ENCODE measurements around the gene NUP93.

DNA sequence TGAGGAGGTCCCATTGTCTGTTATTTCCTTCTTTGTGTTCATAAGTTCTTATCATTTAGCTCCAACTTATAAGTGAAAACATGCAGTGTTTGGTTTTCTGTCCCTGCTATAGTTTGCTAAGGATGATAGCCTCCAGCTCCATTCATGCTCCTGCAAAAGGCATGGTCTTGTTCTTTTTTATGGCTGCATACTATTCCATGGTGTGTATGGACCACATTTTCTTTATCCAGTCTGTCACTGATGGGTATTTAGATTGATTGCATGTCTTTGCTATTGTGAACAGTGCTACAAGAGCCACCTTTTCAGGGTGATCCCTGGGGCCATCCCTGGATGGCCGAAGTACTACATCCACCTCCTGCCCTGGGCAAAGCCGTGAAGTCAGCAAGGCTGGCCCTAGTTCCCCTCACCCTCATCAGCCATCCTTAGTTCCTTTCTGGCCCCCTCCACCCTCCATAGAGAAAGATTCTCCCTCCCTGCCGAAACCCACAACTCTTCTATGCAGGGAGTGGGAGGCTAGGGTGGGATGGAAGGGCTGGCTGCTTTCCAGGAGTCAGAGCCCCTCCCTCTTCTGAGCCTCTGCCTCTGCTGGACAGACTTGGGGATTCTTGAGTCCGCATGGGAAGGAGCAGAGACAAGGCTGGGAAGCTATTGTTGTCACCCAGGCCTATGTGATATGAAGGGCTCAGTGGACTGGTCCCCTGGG lies 39.4 kb upstream of the NUP93 start:
- TF ChIP-seq, protein P1, sequence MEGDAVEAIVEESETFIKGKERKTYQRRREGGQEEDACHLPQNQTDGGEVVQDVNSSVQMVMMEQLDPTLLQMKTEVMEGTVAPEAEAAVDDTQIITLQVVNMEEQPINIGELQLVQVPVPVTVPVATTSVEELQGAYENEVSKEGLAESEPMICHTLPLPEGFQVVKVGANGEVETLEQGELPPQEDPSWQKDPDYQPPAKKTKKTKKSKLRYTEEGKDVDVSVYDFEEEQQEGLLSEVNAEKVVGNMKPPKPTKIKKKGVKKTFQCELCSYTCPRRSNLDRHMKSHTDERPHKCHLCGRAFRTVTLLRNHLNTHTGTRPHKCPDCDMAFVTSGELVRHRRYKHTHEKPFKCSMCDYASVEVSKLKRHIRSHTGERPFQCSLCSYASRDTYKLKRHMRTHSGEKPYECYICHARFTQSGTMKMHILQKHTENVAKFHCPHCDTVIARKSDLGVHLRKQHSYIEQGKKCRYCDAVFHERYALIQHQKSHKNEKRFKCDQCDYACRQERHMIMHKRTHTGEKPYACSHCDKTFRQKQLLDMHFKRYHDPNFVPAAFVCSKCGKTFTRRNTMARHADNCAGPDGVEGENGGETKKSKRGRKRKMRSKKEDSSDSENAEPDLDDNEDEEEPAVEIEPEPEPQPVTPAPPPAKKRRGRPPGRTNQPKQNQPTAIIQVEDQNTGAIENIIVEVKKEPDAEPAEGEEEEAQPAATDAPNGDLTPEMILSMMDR (IDR thresholded peaks at IDR 0.05 in 2 of 3, conservative IDR thresholded peaks at IDR 0.05 in 1 of 3; ENCODE audit: insufficient read depth in 2 of 3, low read depth in 1 of 3, low read length in 3 of 3) = no peak
- TF ChIP-seq, protein P2, sequence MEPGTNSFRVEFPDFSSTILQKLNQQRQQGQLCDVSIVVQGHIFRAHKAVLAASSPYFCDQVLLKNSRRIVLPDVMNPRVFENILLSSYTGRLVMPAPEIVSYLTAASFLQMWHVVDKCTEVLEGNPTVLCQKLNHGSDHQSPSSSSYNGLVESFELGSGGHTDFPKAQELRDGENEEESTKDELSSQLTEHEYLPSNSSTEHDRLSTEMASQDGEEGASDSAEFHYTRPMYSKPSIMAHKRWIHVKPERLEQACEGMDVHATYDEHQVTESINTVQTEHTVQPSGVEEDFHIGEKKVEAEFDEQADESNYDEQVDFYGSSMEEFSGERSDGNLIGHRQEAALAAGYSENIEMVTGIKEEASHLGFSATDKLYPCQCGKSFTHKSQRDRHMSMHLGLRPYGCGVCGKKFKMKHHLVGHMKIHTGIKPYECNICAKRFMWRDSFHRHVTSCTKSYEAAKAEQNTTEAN (CRISPR knock-in tag; IDR thresholded peaks at IDR 0.05) = no peak
- no peak for TF ChIP-seq ZSCAN32 (CRISPR knock-in tag; IDR thresholded peaks at IDR 0.05)
- TF ChIP-seq, protein P3, sequence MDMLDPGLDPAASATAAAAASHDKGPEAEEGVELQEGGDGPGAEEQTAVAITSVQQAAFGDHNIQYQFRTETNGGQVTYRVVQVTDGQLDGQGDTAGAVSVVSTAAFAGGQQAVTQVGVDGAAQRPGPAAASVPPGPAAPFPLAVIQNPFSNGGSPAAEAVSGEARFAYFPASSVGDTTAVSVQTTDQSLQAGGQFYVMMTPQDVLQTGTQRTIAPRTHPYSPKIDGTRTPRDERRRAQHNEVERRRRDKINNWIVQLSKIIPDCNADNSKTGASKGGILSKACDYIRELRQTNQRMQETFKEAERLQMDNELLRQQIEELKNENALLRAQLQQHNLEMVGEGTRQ (CRISPR knock-in tag; IDR thresholded peaks at IDR 0.05) = no peak
- TF ChIP-seq SMAD4 (CRISPR knock-in tag; conservative IDR thresholded peaks at IDR 0.05) = no peak
- TF ChIP-seq, protein P4, sequence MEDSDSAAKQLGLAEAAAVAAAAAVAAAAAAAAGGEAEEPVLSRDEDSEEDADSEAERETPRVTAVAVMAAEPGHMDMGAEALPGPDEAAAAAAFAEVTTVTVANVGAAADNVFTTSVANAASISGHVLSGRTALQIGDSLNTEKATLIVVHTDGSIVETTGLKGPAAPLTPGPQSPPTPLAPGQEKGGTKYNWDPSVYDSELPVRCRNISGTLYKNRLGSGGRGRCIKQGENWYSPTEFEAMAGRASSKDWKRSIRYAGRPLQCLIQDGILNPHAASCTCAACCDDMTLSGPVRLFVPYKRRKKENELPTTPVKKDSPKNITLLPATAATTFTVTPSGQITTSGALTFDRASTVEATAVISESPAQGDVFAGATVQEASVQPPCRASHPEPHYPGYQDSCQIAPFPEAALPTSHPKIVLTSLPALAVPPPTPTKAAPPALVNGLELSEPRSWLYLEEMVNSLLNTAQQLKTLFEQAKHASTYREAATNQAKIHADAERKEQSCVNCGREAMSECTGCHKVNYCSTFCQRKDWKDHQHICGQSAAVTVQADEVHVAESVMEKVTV (CRISPR knock-in tag; IDR thresholded peaks at IDR 0.05) = no peak
- TF ChIP-seq NFIC (IDR thresholded peaks at IDR 0.05) = peak; percentile 21; the same call in 1 of the 2 replicates
- no peak for TF ChIP-seq RB1 (IDR thresholded peaks at IDR 0.05; ENCODE audit: low read depth)
- TF ChIP-seq TRIM28 (IDR thresholded peaks at IDR 0.05) = no peak
- no peak for TF ChIP-seq FOS (IDR thresholded peaks at IDR 0.05; ENCODE audit: extremely low read depth, insufficient read length)

All from K562 (cell line).